Measurements from ENCODE around the gene PRPF6.

The PRPF6 gene

GRCh38 chr20:64022671-64023360 lies 41.9 kb downstream of the PRPF6 start:
- no peak for DNase-seq

DNA sequence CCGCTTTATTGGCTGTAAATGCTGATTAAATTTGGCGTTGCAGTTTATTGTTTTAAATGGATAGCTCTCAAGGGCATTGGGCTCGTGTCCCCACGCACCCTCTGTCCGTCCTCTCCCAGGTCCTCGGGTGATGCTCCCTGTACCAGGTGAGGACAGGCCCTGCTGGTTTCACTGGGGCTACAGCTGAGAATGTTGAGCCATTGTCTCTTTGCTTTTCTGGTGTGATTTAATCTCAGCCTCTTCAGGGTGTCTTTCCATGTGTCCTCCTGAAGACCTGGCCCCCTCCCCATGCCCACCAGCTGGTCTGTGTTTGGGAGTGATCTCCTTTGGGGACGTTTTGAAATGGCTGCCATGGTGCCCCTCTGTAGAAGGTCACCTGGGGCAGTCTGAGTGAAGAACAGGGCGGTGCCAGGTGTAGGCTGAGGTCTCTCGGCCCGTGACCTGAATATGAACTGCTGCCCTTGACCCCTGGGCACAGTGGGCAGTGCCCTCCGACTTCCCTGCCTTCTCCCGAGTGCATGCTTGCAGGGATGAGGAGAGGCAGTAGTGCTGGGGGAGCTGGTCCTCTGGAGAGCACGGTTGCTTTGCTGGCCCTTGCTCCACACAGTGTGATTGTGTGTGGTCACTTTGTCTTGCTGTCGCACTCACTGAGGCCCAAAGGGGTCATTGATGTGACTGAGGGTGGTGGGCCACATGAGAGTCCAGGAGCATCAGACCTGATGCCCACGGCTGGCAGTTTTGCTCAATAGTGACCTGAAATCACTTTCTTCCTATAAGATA lies 42.6 kb downstream of the PRPF6 start:
- DNase-seq, result no peak

- no peak for DNase-seq
Measured at GRCh38 chr20:64024141-64024990, 43.4 kb downstream of the PRPF6 start.

DNA sequence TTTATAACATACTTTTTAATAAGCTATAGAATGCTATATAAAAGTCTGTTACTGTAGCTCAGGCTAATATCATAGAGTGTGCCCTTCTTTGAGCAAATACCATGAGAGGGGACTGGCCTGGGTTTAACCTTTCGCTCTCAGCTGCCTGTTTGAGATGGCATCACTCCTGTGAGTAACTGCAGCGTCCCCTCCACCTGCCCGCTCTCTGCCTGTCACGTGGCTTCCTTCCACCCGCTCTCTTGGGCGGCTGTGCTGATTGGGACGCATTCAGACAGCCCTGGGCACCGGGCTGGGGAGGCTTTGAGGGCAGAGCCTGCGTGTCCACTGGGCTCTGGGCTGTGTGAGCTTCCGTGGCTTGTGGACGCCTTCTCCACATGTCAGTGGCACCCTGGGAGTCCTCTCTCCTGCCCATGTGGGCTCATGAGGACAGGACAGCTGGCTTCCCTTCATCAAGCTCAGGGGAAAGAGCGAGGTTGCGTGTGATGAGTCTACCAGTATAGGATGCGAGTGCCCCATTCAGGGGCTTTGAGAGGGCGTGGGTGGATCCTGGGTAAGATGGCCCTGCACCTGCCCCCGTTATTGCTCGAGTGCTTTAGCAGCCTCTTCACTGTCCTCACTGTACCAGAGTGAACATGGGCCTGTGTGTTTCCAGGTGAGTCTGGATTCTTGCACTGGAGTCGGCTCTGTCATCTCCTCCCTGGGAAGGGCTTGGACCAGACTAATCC lies 44.3 kb downstream of the PRPF6 start:
- DNase-seq, result no peak

DNA sequence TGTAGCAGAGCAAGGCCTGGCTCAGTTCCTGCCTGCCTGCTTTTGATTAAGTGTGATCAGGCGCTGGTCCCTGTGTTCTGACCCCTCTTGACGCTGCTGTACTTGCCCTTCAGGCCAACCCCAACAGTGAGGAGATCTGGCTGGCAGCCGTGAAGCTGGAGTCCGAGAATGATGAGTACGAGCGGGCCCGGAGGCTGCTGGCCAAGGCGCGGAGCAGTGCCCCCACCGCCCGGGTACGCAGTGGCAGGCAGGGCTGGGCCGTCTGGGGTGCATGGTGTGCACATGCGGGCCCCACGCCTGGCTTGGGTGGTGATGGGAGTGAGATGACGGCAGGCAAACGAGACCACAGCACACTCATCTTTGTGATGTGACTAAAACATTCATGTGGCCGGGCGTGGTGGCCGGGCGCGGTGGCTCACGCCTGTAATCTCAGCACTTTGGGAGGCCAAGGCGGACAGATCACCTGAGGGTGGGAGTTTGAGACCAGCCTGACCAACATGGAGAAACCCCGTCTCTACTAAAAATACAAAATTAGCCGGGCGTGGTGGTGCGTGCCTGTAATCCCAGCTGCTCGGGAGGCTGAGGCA lies 45.0 kb downstream of the PRPF6 start:
- no peak for DNase-seq

- no peak for DNase-seq
Measured at GRCh38 chr20:64027981-64028685, 47.2 kb downstream of the PRPF6 start.

GRCh38 chr20:64029293-64030117 lies 48.6 kb downstream of the PRPF6 start:
- DNase-seq, result no peak

GRCh38 chr20:64030371-64031134 lies 49.6 kb downstream of the PRPF6 start:
- DNase-seq, result no peak

DNA sequence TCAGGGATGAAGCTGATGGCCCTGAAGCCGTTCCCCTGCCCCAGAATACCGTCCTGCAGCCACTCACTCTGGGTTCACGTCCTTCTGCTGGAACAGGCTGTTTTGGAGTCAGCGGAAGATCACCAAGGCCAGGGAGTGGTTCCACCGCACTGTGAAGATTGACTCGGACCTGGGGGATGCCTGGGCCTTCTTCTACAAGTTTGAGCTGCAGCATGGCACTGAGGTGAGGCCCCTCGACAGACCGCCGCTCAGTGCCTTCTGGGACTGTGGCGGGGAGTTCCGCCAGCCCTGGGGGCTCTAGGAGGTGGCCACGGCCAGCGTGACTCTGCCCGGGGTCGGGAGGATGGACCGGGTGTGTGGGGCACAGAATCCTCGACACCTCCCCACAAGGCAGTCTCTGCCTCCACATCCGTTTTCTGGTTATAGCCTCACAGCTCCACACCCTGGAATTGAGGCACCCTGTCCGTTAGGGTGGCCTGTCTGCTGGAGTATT lies 50.9 kb downstream of the PRPF6 start:
- DNase-seq, result no peak

- DNase-seq, result no peak
Measured at GRCh38 chr20:64032706-64033624, 52.0 kb downstream of the PRPF6 start.

GRCh38 chr20:64033981-64034493 lies 53.1 kb downstream of the PRPF6 start:
- DNase-seq, result no peak

DNA sequence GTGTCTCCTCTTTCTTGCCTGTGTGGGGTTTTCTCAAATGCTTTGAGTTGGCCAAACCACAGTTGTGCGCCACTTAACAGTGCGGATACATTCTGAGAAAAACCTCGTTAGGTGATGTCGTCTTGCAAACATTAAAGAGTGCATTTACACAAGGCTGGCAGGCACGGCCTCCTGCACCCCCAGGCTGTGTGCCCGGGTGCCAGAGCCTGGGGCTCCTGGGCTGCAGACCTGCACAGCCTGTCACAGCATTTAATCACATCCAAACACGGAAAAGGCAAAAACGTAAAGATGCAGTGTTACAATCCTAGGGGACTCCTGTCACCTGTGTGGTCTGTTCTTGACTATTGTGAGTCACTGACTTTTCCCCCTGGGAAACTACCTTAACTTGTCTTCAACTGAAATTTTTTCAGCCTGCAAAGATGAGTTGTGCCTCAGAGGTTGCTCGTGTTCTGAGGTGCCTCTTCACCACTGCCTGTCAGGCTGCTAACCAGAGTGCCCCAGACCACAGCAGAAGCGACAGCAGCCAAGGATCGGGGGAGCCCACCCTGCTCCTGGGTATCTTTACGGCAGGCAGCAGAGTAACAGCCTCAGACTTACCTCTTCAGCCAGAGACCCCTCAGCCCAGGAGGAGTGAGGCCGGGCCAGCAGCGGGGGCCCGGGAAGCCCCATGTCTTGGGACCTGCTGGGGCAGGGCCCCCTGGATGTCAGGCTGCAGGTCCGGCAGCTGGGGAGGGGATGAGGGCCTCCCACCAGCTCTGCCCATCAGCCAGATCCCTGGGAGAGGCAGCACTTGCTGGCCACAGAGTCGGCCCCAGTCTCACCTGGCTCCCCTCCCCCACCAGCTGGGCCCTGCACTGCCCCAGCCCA lies 54.4 kb downstream of the PRPF6 start:
- DNase-seq, result no peak

DNA sequence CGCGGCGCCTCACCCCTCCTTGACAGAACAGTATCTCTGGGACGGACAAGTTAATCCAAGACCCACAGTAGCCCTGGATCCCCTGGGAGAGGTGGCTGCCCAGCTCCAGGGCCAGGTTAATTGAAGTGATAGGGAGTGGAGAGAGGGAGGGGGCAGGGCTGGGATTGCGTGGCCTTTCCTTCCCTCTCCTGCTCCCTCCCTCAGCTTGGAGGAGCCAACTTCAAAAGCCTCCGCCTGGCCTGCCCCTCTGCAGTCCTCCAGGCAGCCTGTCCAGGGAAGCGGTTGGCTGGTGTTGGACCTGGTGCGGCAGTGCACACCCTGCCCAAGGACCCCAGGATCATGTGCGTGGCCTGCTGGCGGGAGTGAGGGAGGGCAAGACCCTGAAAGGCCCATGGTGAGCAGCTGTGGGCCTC lies 55.0 kb downstream of the PRPF6 start, which contains the start of gene C20orf204:
Gene C20orf204, plus strand, starts transcription at position 250 of the 413 bp plus-strand sequence. Its CDS starts 142 bp downstream, at position 392.
- DNase-seq, result no peak

DNA sequence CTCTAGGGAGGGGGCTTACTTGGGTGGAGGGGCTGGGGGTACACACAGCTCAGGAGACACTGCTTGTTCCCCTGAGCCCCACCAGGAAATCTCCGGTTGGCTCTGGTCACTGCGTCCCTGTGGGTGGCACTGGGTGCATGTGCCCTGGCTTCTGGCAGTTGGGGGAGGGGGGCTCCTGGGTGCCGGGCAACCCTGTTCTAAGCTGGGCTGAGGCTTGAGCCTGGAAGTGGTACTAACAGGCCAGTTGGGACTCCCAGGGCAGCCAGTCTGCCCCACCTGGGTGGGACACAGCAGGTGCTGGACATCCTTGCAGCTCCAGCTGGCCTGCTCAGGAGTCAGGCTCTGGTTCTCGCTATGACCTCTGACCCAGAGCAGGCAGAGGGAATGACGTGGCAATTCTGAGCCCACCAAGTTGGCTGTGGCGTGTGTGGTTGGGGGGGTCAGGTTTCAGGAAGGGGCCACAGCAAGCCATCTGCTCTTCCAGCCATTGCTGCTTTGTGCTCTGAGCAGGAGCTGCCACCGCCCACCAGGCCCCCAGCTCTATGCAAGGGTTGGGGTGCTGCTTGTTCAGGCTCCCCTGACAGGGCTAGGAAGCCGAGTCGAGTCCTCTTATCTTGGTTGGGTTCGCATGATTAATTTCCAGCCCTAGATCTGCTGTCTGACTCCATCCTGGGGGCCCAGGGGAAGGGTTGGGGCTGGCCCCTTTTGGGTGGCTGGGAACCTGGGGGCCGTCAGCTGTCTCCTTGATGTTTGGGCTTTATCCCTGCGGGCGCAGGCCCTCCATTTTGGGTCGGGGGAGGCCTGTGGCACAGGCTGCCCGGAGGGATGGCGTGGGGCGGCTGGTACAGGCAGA lies 55.6 kb downstream of the PRPF6 start:
- DNase-seq, result no peak

DNA sequence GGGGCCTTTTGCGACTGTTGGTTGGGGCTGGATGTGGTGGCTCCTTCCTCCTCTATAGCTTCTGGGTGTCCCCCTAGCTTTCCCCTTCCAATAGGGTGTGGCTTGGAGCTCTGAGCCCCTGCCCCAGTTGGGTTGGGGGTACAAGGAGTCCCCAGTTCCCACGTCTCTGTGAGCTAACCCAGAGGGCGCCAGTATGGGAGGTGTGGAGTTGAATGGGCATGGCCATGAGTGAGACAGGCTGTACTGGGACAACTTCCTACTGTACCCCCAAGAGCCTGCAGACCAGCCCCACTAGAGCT lies 56.2 kb downstream of the PRPF6 start:
- DNase-seq, result no peak

DNA sequence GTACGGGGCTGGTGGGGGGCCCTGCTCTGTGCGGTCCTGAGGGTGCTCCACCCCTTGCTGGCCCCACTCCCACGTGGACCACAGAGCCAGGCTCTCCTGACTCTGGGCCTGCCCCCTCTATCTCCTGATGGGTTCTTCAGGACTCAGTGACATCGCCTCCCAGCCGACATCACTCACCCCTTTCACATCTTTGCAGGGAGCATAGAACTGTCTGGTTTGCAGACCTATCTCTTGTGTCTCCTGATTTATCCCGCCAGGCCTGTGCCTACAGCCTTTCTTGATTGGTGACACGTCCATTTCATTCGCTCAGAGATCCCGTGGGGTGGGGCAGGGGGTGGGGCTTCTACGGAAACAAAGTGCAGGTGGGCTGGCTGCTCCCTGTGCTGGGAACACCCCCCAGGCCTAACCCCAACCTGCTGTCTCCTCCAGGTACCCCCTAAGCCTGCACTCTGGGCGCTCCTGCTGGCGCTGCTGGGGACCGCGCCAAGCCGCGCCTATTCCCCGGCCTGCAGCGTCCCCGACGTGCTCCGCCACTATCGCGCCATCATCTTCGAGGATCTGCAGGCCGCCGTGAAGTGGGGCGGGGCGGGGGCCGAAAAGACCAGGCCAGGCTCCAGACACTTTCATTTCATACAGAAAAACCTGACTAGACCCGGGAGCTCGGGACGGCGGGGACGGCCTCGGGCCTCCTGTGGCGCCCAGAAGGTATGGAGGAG lies 56.7 kb downstream of the PRPF6 start:
- DNase-seq, result no peak
